ENCODE results near the gene PKP4.
A peak's percentile ranks its signal among the peaks of the same experiment; 100 is the strongest.

The PKP4 gene

DNA sequence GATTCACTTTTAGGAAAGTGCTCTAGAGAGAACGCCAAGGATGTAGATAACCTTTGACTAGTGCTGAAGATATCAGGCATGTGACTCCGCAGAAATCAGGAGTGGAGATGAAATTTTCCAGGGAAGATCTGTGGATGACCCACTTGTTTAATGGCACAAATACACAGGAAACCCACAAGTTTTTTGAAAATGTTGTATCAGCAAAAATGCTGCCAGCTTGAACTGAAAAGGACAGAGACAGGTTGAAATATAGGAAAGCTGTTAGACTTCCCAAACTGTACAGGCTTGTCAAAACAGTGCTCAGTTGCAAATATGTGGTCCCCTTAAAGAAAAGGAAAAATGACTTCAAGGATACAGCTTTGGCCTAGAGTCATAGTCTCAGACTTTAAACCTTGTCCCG, 96.5 kb downstream of the PKP4 start:
- no peak for DNase-seq

DNA sequence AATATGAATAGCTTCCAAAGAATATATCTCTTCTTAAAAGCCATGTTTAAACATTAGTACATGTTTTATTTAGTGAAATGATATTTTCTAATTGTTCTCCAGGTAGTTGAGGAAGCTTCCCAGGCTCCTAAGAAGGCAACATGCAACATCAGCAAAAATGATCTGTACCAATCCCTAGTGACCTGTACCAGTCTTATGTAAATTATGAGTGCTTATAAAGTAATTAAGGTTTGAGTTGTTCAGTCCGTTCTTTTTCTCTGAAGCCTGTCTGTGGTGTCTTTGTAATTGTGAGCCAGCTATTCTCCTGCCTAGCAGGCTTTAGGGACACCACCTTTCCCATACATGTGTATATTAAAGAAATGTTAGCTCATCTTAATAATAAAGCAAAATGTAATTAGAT, 98.2 kb downstream of the PKP4 start:
- DNase-seq: no peak

DNA sequence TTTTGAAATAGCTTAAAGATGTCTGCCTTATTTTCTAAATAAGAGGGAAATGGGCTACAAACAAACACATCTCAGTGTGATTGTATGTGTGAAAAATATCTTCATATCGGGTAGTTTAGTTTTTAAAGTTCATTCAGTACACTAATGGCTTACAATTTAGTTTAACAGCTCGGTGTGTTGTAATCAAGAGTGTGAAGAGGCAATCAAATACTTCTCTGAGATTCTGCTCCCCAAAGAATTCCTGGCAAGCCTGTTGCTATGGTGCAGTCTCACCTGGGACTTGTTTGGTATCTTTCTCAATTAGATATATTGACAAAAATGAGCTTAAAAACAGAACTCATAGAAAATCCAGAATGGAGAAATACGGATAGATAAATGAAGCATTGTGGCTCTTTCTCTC, 99.4 kb downstream of the PKP4 start:
- DNase-seq: no peak

DNA sequence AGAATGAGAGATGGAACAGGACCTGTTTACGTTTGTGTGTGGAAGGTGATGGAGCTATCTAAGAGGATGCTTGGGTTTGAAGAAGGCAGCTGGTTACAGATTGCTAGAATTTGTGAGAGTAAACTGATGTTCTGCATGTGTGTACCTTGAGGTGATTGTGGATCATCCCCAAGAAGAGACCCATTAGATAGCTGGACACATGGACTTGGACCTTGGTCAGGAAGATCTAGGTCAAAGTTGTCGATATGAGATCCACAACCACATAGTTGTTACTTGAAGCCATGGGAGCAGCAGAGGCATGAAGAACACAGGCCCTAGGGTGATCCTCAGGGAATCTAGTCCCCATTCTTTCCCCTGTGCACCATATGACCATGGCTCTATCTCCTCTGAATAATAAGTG, 101.0 kb downstream of the PKP4 start:
- no peak for DNase-seq

DNA sequence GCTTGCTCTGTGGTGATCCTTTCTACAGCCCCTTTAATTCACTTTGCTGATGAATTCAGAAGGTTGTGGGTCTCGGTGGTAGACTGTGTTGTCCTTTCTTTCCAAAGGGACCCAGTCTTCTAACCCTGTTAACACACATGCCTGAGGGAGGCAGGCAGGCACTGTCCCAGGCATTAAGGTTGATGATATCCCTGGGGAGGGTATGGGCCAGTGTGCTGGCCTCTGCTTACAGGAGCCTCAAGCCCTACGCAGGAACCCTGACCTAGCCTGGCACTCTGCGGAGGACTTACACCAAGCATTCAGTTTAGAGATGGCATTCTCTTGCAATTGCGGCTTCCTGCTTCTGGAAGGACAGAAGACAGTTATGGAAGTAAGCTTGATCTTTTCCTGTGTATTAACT, 102.5 kb downstream of the PKP4 start:
- no peak for DNase-seq

DNA sequence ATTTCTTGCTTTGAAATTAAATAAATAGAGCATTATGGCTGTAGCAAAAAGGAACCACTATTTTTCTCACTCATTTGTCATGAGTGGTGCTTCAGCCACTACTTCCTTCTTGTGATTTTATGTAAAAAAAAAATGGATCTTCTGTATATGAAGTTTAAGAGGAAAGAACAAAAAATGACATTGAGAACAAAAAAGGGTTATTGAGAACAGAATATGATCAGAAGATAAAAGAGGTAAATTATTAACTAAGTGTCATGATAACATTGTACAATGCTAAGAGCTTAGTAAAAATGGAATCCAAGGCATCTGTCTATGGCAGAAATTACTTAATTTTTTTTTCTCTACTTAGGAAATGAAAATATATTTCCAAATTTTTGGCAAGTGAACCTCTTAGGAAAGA, 103.5 kb downstream of the PKP4 start:
- no peak for DNase-seq

DNA sequence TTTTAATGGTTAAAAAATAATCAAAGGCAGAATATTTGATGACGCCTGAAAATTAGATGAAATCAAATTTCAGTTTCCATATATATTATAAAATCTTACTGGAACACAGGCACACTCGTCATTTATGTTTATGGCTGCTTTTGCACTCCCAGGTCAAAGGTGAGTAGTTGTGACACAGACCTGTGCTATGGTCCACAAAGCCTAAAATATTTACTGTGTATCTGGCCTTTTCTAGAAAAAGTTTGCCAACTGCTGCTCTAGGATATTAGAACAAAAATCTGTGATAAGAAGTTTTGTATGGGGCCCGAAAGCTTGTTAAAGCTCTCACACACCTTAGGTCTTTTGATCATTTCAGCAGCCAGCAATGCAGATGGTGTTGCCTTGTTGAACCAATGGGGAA, 104.3 kb downstream of the PKP4 start:
- DNase-seq: no peak

DNA sequence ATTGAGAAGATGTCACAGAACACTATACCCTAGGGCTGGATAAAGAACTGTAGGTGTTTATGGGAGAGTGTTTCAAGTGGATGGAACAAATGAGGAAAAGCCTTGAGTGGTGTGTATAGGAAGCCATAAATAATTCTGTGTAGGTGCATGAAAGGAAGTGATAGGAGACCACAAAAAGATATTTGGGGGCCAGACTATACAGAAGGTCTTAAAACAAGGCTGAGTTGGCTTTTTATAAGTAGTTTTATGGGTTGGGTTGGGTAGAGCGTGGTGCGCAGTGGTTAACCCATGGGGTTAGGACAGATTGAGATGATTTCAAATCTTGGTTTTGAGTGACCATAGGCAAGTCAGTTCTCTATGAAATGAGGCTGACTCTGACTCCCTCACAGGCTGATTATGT, 110.5 kb downstream of the PKP4 start:
- DNase-seq: no peak

DNA sequence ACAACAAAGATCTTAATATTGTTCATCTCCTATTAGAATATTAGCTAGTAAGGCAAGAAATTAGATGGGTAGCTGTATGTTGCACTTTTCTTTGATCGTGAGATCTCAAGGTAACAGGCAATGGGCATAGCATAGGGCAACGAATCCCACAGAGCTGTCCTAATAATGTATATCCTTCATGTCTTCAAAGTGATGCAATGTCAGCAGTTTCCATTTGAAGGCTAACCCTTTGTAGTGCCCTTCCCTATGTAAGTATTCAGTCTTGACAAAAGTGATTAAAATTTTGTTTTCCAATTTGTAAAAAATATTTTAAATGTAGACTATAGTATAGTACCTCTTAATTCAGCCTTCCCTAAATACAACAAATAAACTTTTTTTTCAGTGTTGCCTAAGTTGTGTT, 112.5 kb downstream of the PKP4 start:
- DNase-seq: no peak

DNA sequence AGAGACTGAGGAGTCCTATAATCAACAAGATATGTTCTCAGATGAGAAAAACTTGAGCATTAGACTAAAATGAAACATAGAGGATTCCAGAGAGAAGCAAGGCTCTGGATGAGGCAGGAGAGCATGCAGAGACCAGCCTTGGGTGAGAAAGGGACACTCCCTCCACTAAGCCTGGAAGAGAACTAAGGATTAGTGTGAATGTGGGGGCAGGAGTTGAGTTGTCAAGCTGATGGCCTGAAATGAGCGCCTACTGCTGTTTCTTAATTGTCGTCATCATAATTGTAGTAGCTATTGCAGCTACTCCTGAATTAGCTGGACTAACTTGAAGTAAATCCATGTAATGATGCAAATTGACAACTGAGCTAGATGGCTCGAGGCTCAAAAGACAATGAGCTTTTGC, 114.1 kb downstream of the PKP4 start:
- DNase-seq: no peak

DNA sequence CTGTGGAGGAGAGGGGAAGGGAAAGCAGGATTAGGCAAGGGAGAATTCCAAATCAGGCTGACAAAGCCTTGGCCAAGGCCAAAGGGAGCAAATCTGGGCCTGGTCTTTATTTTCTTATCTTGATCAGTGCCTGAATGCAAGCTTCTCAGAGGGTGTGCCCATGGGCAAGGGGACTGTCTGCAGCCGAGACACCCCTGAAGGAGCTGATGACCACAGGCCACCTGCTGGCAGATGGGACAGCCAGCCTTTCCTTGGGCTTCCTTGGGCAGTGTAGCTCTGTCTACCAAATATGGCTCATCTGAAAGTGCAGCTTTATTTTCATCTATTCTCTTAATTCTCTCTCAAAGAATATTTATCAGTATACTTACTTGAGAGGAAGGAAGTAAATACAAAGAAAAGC, 117.0 kb downstream of the PKP4 start:
- no peak for DNase-seq

DNA sequence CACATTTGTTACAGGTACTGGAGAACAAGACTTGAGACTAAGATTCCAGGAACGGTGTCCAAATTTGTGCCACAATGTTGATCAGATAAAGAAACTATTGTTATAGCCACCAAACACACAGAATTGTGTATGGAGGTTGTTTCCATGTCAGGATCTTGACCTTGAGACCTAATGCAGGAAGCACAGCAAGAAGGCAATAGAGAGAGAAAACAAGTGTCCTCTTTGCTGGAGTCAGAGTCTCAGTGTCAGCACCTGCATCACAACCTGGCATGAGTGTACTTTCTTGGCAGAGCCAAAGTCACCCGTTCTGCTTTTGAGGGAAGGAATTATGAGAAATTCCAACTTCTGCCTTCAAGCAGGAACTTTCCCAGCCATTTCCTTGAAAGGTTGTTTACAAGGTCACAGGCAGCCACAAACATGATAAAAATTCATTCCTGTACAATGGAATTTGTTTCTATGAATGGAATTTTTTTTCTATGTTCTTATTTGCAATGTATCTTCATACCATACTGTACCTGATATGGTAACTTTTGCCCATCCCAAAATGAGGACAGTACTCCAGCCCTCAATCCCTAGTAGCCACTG, 118.4 kb downstream of the PKP4 start:
- no peak for DNase-seq

DNA sequence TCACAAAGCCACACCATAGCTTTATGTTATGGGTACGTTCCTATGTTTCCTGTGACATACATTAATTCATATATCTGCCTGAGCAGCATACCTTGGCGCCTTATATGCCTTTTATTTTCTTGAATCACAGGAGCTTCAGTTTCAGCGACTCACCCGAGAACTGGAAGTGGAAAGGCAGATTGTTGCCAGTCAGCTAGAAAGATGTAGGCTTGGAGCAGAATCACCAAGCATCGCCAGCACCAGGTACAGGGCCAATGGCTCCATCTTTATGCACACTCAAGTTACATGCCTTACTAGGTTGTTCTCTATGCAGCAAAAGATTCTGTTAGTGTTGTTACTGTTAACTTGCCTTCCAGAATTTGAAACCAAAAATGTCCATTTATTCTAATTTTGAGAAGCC, 120.4 kb downstream of the PKP4 start:
- DNase-seq: no peak

DNA sequence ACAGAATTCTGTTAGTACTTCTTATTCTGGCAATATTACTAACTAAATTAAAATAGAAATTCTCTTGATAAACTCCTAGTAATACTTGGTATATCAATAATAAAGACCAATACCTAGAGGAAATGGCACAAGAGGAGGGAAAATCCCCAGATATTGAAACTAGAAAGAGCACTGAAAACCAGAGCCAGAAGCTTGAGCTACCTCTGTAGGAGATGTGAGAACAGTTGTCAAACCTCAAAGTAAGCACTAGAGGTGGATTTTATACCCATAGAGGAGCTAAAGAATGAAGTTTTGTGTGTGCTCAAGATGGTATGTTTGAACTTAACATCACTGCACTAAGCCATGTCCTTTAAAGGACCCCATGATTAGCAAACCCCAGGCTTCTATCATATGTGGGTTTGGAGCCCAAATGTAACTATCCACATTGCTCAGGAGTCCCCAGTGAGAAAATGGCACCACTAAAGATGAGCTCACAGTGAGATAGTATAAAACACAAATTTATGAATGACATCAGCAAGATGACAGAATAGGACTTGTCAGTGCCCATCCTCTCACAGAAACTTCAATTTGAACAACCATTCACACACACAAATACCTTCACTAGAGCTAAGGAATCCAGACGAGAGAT, 122.1 kb downstream of the PKP4 start:
- DNase-seq: no peak

DNA sequence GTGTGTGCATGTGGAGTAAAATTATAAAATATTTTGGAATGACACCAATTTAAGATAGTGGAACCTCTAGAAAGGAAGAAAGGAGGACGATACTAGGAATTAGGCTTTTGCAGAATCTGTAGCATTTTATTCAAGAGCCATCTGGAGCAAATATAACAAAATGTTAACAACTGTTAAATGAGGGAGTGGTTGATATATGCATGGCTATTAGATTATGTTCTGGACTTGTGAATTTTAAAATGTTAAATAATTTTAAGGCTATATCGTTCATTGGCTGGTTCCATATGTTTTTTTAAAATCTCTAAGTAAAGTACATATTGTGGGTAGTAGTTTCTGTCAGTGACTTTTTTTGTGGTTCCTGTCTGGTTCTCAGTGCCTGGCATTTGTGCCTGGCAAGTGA, 123.2 kb downstream of the PKP4 start:
- no peak for DNase-seq

DNA sequence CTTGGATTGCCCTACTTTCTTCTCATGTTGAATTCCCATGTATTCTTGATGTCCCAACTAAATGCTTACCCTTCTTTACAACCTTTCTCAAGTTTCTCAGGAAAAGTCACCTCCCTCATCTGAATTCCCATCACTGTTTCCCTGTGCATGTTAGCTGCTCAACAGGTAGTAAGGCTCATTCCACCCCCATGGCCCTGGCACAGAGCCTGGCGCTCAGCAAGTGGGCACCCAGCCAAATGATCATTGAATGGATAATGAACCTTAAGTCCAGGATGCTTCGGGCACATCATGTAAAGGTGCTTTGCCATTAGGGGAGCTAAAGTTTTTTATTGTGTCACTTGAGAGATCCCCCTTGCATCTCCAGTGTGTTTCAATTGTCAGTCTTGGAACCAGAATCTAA, 124.0 kb downstream of the PKP4 start:
- no peak for DNase-seq

DNA sequence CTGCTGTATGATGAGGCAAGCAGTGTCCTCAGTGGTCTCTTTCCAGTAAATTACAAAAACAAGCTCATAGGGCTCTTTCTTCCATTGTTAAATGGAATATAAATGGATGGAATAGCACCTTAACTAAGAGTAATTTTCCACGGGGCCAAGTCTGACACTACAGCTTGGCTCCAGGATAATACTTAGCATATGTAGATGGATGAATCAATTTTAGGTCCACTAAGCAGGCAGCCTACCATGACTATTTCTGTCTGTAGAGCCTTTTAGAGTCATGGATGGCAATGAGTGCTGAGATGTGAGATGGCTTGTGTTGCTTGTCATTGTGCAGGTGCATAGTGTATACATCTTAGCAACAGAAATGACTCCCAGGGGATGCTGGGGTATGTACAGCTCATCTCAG, 125.9 kb downstream of the PKP4 start:
- no peak for DNase-seq

DNA sequence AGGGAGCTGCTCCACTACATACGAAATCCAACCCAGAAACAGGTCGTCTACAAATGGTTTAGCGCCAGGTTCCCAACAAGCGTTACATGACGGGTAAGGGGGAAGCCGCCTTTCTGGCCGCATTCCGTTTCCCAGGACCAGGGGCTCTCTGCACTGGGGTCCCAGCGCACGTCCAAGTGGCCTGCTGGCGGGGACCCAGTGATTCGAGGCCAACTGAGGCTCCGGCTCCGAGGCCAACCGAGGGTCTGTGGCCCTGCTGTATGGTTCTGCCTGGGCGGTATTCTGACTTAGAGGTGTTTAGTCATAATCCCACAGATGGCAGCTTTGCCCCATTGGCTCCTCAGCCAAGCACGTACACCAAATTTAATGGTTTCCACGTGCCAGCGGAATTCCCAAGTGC, 127.2 kb downstream of the PKP4 start:
- no peak for DNase-seq

DNA sequence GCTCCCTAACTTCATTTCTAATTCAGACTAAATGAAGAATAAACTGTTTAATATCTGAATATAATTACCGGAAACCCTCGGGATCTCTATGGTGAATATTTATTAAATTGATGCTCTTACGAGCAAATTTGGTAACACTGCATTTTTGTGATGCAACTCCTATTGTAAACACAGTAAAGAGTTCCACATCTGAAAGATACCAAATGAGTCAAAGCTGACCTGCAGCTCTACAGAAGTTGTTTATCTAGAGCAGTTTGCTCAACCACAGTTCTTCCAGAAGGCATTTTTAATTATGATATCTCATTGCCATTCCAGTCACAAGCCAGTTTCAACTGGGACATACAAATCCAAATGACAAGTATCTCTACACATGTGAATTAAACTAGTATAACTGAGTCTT, 129.7 kb downstream of the PKP4 start:
- no peak for DNase-seq

DNA sequence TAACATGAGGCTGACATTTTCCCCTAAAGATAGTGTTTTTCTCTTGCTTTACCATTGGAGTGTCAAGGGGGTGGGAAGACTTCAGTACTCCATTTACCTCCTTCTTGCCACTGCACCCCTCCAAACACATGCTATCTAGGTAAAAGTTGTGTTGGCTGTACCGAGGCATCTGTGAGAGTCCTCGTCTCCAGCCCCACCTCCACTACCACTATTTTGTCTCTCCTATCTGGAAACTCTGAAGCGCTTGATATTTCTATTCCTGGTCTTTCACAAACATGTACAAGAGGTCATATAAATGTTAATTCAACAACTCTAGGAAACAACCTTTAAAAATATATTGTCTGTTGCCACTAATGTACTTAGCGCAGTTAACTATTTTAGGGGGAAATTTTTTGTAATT, 132.6 kb downstream of the PKP4 start:
- no peak for DNase-seq

DNA sequence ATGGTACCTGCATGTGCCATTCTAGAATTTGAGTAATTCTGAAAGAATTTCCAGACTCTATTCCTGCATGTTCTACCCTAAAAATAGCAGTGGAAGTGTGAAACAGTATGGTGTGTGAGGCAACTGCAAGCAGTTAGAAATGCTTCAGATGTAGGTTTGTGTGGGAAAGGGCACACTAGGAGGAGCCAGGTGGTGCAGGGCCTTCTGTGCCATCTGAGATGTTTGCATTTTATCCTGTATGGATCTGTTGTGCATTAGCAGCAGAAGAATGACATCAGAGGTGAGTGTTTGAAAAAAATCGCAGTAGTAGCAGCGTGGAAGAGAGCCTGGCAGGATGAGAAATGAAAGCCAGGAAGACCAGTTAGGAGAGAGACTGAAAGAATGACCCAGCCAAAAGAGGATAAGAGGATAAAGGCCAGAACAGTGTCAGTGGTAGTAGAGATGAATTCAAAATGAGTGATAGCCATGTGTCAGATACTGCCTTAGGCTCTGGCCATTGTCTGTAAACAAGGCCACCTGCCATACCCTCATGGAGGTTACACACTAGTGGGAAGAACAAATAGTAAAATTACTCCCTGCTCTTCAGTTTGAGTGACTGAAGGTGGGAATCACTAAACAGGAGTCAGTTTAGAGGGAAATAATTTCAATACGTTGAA, 142.2 kb downstream of the PKP4 start:
- no peak for DNase-seq

DNA sequence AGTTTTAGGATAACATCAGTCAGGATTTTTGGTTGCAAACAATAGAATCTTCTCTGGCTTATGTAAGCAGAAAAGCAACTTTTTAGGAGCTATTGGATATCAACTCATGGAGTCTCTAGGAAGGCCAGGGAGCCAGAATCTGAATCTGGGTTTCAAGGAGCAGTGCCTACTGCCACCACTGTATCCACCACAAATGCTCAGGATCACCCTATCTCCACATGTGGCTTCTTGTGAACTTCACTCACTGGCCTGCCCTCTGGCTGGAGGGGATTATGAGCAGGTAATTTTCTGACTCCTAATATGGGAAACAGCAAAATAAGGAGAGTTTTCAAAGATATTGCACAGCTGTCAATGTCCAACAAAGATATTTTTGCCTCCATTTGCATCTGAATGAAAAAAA, 142.9 kb downstream of the PKP4 start:
- no peak for DNase-seq

DNA sequence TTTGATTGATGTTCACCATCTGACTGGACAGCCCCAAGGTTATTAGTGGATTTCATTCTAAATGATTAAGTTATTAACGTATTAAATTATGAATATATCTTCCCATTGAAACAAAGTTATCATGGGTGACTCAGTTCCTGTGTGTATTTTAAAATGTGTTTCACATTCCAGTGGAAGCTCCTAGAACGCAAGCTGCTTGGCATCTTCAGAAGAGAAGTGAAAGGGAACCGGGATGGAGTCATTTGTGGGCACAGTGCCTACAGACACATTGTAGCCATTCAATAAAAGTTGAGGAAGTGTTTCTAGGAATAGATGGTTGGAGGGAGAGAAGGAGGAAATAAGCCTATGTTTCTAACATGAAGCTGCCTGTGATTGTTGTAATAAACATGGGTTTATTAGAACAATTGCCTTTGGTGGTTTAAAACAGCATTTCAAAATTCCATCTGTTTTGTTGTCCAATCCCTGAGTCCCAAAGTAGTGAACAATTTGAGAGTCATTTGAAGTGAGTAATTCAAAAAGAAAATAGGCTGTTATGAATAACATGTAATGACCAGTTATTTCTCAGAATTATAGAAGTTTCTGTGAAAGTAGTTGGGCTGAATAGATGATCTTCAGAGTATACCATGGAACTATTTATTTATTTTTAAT, 143.5 kb downstream of the PKP4 start:
- DNase-seq: peak; percentile 91

DNA sequence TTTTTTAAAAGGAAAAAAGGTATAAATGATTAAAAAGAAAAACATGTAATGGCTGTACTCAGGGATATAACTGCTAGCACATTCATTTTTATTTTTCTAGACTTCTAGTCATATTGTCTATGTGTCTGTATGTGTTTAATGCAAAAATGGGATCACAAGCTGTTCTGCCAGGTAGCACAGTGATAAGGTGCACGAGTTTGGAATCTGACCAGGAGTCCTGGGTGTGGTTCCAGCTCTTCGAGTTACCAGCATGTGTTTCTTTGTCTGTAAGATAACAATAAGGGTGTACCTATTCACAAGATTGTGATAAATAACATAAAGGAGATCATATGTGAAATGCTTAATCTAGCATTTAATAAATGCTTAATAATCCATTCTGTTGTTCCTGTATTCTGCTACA, 145.3 kb downstream of the PKP4 start:
- DNase-seq: no peak

DNA sequence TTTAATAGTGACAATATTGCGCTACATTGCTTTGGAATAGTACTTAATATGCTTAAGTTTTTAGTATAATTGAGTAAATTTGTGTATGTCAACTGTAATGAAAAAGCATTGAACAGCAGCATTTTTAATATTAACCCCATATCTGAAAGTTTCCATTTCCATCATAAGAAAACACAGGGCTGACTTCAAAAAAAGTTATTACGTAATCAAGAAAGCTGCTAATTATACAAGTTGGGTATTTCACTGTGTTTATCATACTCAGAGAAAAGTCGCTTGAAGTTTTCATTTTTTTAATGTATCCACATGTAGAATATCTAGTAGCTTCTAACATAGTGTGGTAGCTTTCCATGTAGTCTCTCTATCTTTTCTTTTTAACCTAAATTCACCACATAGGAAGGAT, 146.5 kb downstream of the PKP4 start:
- no peak for DNase-seq
